K562 (cell line): ENCODE measurements around the gene TTC21A. TPM values are rescaled to one million over a fixed set of nuclear protein-coding genes. Genes with fewer than 3 reads are reported as not detected.

Source experiments
- CEBPB ChIP-seq: fragments of 450-650 bp; IDR thresholded peaks from 2 replicates; pipeline ENCODE4 v1.6.1; 2016; ENCODE audit warnings: missing genetic modification characterization, missing compliant biosample characterization
- HDAC1 ChIP-seq, 2 experiments: fragments of 450-650 bp; IDR thresholded peaks; 2 replicates each; pipeline ENCODE4 v1.6.1; 2016 to 2017; ENCODE audit warnings: inconsistent platforms in 1 of 2, mild to moderate bottlenecking in 1 of 2, moderate library complexity in 1 of 2
- HLTF ChIP-seq: fragments of 450-650 bp; IDR thresholded peaks from 2 replicates; pipeline ENCODE4 v1.6.1; 2016
- HMG20B ChIP-seq: fragments of 250-450 bp; sonication (Bioruptor Pico); IDR thresholded peaks from 2 replicates; pipeline ENCODE4 v1.5.0; 2021; ENCODE audit warnings: mild to moderate bottlenecking
- HNRNPH1 ChIP-seq: fragments of 200-400 bp; formaldehyde crosslinking; optimal IDR thresholded peaks from 2 replicates; pipeline ENCODE3; 2017; ENCODE audit warnings: low read depth, mild to moderate bottlenecking, low read length, moderate library complexity
- HNRNPK ChIP-seq: fragments of 200-400 bp; formaldehyde crosslinking; IDR thresholded peaks from one replicate; pipeline ENCODE4 v1.6.1; 2018; ENCODE audit warnings: mild to moderate bottlenecking, low read depth, low read length; ENCODE audit not compliant: poor library complexity, severe bottlenecking
- HSF4 ChIP-seq: fragments of 250-450 bp; sonication (Bioruptor Pico); IDR thresholded peaks from 2 replicates; pipeline ENCODE4 v2.1.2; 2022; ENCODE audit warnings: mild to moderate bottlenecking, moderate library complexity, borderline replicate concordance
- KLF6 ChIP-seq: fragments of 250-450 bp; sonication (Bioruptor Pico); IDR thresholded peaks from 2 replicates; pipeline ENCODE4 v1.4.0; 2020; ENCODE audit warnings: mild to moderate bottlenecking, moderate library complexity, borderline replicate concordance
- LCOR ChIP-seq: sonication (generic); formaldehyde crosslinking; IDR thresholded peaks from 2 replicates; pipeline ENCODE4 v1.8.0; 2022; ENCODE audit warnings: mild to moderate bottlenecking, missing genetic modification reagents
- NCOA2 ChIP-seq, 2 experiments: fragments of 450-650 bp; IDR thresholded peaks; 2 replicates each; pipeline ENCODE4 v1.6.1; 2018; ENCODE audit warnings: mild to moderate bottlenecking in 2 of 2, moderate library complexity in 1 of 2; ENCODE audit not compliant: partially characterized antibody in 2 of 2
- NFE2L1 ChIP-seq: fragments of 450-650 bp; IDR thresholded peaks from 2 replicates; pipeline ENCODE4 v1.6.1; 2016; ENCODE audit warnings: missing genetic modification characterization, low read depth, mild to moderate bottlenecking, missing compliant biosample characterization, moderate library complexity, borderline replicate concordance
- RBM25 ChIP-seq: fragments of 200-400 bp; formaldehyde crosslinking; IDR thresholded peaks from 2 replicates; pipeline ENCODE4 v1.6.1; 2018; ENCODE audit warnings: low read length, low read depth, moderate library complexity; ENCODE audit not compliant: severe bottlenecking
- RBM34 ChIP-seq: fragments of 200-400 bp; formaldehyde crosslinking; IDR thresholded peaks from 2 replicates; pipeline ENCODE4 v1.6.1; 2018; ENCODE audit warnings: low read length, borderline replicate concordance; ENCODE audit not compliant: insufficient read depth
- SMAD4 ChIP-seq: fragments of 250-450 bp; sonication (Bioruptor Pico); conservative IDR thresholded peaks from 2 replicates; pipeline ENCODE4 v1.8.0; 2021; ENCODE audit warnings: inconsistent platforms, mild to moderate bottlenecking, moderate library complexity
- SMARCE1 ChIP-seq: fragments of 450-650 bp; IDR thresholded peaks from 2 replicates; pipeline ENCODE4 v1.7.1; 2016; ENCODE audit warnings: mild to moderate bottlenecking
- ZBTB17 ChIP-seq: fragments of 450-650 bp; formaldehyde crosslinking; IDR thresholded peaks from 2 replicates; pipeline ENCODE4 v1.4.0; 2020; ENCODE audit warnings: mild to moderate bottlenecking
- ZC3H11A ChIP-seq: IDR thresholded peaks from 2 replicates; pipeline ENCODE4 v1.6.1; 2012; ENCODE audit warnings: low read depth, low read length, improper control_type of control experiment
- ZNF140 ChIP-seq: fragments of 250-450 bp; sonication (Bioruptor Pico); IDR thresholded peaks from 2 replicates; pipeline ENCODE4 v1.8.0; 2021; ENCODE audit warnings: moderate library complexity, mild to moderate bottlenecking, inconsistent platforms
- ZNF174 ChIP-seq: fragments of 250-450 bp; sonication (Bioruptor Pico); IDR thresholded peaks from 2 replicates; pipeline ENCODE4 v1.4.0; 2020; ENCODE audit warnings: mild to moderate bottlenecking
- ZNF41 ChIP-seq: fragments of 250-450 bp; sonication (Bioruptor Pico); conservative IDR thresholded peaks from 2 replicates; pipeline ENCODE4 v1.4.0; 2020; ENCODE audit warnings: mild to moderate bottlenecking
- ZNF444 ChIP-seq: fragments of 250-450 bp; sonication (Bioruptor Pico); IDR thresholded peaks from 2 replicates; pipeline ENCODE4 v1.4.0; 2020; ENCODE audit warnings: mild to moderate bottlenecking, moderate library complexity
- polyA plus RNA-seq, 8 experiments: library from polyadenylated mRNA; depleted of rRNA in 4 of 8; stranded (reverse) in 5 of 8; unstranded in 3 of 8; fragments of >200 nt; fragmentation: Nextera tagmentation in 2 of 8; fragmentation: Illumina TruSeq in 1 of 8; extraction: Ambion mirVana in 2 of 8; extraction: Trizol in 1 of 8; gene quantifications; 2 replicates each; pipeline versions ENCODE4 v1.2.1 to v1.2.3, GENCODE V29; 2011 to 2014; ENCODE audit warnings: inconsistent platforms in 1 of 8, missing spikeins in 1 of 8
- total RNA-seq, 7 experiments: library from RNA; depleted of rRNA in 6 of 7; stranded (reverse); fragments of >200 nt in 6 of 7; fragmentation: Illumina TruSeq in 2 of 7; extraction: Trizol in 2 of 7; gene quantifications; 2 replicates each; pipeline versions ENCODE4 v1.2.1 to v1.2.3, GENCODE V29; 2011 to 2021; ENCODE audit warnings: low replicate concordance in 1 of 7
- TF ChIP-seq, protein P1 (sequence below): fragments of 450-650 bp; formaldehyde crosslinking; IDR thresholded peaks from 2 replicates; pipeline ENCODE4 v1.4.0; 2020; ENCODE audit warnings: mild to moderate bottlenecking
- TF ChIP-seq, protein P2 (sequence below): fragments of 250-450 bp; sonication (Bioruptor Pico); IDR thresholded peaks from 2 replicates; pipeline ENCODE4 v1.6.1; 2021; ENCODE audit warnings: mild to moderate bottlenecking
- TF ChIP-seq, protein P3 (sequence below): fragments of 450-650 bp; IDR thresholded peaks from 2 replicates; pipeline ENCODE4 v1.6.1; 2016
- TF ChIP-seq, protein P4 (sequence below): sonication (generic); formaldehyde crosslinking; IDR thresholded peaks from 2 replicates; pipeline ENCODE4 v1.8.0; 2022; ENCODE audit warnings: mild to moderate bottlenecking, missing genetic modification reagents

TTC21A gene
- total and polyA plus RNA-seq, 9 of the 15 experiments (the other 6 are each of a cell fraction or from before 2014, with no cell fraction given), result 0.22 to 1.4 (median 0.70) TPM

DNA sequence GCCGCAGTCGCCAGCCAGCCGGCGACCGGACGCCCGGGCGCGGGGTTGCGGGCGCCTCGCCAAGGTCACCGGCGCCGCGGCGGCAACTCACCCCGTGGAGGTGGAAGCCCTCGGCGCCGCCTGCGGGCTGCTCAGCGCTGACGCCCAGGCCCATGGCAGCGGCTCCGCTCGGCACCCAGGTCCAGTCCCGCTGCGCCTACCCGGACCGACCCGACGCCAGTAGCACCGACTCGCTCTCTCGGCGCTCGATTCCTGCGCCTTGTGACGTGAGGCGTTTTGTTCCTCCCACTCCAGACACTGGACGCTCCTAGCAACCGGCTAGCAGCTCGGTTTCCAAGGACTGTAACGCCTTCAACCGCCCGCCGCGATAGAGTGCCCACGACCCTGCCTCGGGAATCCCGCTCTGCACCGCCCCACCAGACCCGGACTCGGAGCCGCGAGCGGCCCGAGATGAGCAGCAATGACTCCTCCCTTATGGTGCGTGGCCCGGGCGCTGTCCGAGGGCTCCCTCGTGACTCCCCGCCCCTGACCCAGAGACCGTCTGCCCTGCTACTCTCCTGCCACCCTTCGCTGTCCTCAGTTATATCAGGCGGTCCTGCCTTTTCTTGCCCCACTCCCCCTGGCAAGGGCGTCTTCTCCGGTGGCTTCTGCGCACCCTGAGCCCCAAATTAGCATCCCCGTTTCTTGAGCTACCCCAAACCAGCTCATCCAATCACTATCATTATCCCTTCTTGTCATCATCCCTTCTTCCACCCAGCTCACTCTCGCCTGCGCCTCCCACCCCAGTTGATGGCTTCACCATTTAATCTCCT, at the start of gene TTC21A, which contains the start of gene GORASP1 (continued):
- no peak for TF ChIP-seq ZC3H11A
- TF ChIP-seq ZNF140 (CRISPR knock-in tag), result no peak
- no peak for TF ChIP-seq RBM34
- no peak for TF ChIP-seq HMG20B (CRISPR knock-in tag)
- TF ChIP-seq CEBPB (tag), result no peak
- no peak for TF ChIP-seq HSF4 (CRISPR knock-in tag)
- TF ChIP-seq, protein P1, sequence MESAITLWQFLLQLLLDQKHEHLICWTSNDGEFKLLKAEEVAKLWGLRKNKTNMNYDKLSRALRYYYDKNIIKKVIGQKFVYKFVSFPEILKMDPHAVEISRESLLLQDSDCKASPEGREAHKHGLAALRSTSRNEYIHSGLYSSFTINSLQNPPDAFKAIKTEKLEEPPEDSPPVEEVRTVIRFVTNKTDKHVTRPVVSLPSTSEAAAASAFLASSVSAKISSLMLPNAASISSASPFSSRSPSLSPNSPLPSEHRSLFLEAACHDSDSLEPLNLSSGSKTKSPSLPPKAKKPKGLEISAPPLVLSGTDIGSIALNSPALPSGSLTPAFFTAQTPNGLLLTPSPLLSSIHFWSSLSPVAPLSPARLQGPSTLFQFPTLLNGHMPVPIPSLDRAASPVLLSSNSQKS (CRISPR knock-in tag), result no peak
- TF ChIP-seq SMAD4 (CRISPR knock-in tag), result peak; percentile 93
- TF ChIP-seq HDAC1 (IDR thresholded peaks at IDR 0.05), result peak in 1 of 2 experiments; percentile 83; a peak in 2 of 4 replicates
- no peak for TF ChIP-seq HLTF
- no peak for TF ChIP-seq HNRNPH1
- TF ChIP-seq LCOR, result peak; percentile 96
- peak; percentile 62 for TF ChIP-seq SMARCE1
- TF ChIP-seq KLF6 (CRISPR knock-in tag), result no peak
- no peak for TF ChIP-seq NCOA2 (IDR thresholded peaks at IDR 0.05; ENCODE audit: partially characterized antibody in 2 of 2)
- TF ChIP-seq ZNF41 (CRISPR knock-in tag), result no peak
- no peak for TF ChIP-seq RBM25
- TF ChIP-seq NFE2L1, result no peak
- TF ChIP-seq, protein P2, sequence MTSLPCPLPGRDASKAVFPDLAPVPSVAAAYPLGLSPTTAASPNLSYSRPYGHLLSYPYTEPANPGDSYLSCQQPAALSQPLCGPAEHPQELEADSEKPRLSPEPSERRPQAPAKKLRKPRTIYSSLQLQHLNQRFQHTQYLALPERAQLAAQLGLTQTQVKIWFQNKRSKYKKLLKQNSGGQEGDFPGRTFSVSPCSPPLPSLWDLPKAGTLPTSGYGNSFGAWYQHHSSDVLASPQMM (CRISPR knock-in tag), result no peak
- TF ChIP-seq ZNF174 (CRISPR knock-in tag), result no peak
- TF ChIP-seq HNRNPK, result no peak
- no peak for TF ChIP-seq ZNF444 (CRISPR knock-in tag)
- peak; percentile 100 for TF ChIP-seq ZBTB17 (CRISPR knock-in tag)
- TF ChIP-seq, protein P3, sequence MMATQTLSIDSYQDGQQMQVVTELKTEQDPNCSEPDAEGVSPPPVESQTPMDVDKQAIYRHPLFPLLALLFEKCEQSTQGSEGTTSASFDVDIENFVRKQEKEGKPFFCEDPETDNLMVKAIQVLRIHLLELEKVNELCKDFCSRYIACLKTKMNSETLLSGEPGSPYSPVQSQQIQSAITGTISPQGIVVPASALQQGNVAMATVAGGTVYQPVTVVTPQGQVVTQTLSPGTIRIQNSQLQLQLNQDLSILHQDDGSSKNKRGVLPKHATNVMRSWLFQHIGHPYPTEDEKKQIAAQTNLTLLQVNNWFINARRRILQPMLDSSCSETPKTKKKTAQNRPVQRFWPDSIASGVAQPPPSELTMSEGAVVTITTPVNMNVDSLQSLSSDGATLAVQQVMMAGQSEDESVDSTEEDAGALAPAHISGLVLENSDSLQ, result no peak
- TF ChIP-seq, protein P4, sequence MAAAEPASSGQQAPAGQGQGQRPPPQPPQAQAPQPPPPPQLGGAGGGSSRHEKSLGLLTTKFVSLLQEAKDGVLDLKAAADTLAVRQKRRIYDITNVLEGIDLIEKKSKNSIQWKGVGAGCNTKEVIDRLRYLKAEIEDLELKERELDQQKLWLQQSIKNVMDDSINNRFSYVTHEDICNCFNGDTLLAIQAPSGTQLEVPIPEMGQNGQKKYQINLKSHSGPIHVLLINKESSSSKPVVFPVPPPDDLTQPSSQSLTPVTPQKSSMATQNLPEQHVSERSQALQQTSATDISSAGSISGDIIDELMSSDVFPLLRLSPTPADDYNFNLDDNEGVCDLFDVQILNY (CRISPR knock-in tag), result no peak
